ENCODE measurements around the gene ASB2.

DNA sequence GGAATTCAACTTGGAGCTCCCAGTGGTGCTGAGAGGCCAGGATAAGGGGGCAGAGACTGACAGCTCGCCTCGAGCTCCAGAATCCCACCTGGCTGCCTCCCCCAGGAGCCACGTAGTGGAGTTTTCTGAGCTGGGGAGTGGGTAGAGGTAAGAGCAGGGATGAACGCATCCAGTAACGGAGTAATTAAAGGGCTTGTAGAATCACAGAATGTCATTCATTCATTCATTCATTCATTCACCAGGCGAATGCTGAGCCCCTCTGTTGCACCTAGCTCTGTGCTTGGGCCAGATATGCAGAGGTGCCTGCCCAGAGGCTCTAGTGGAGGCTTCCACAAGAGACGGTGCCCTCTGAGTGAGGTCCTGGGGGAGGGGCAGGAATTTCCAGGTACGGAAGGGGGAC, 41.2 kb downstream of the ASB2 start:
- TF ChIP-seq SUZ12 (IDR thresholded peaks at IDR 0.05; ENCODE audit: extremely low read depth, insufficient read depth, insufficient read length) (no peak), ZNF274 (IDR thresholded peaks at IDR 0.05; ENCODE audit: low read depth, low read length) (no peak)

Measured in NT2/D1 (cell line).